ENCODE measurements around the gene SH2D4B. TPM values are rescaled to one million over a fixed set of nuclear protein-coding genes. Genes with fewer than 3 reads are reported as not detected.

The SH2D4B gene
- under 0.01 TPM in 1 of 2 replicates, not detected in the other for total RNA-seq

DNA sequence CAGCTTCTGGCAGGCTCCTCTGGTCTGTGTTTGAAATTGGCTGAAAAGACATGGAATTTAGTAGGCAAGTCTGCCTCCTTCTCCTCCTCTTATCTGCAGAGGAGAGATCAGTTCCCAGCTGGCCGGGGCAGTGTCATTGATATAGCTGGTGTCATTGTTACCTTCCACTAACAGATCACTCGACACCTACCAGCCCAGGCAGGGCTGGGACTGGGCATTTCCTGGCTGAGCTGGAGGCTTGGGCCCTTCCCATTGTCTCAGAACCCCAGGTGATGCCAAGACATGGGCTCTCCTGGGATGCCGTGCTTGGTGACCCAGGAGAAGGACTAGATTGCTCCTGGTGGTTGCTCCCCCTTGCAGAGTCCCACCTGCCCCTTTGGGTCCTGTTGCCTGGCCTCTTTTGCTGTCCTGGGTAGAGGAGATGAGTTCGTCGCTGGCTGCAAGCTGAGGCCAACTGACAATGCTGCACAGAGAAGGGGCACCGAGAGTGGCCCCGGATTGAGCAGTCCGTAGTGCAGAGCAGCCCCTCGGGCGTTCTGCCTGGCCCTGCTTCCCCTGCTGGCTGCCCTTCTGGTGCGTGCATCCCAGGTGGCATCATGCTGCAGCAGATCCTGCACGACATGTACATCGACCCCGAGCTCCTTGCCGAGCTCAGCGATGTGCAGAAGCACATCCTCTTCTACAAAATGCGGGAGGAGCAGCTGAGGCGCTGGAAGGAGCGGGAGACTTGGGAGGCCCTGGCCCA lies at the start of gene SH2D4B:
TSS of gene SH2D4B (plus strand) at position 167 of the 745 bp plus-strand sequence. CDS start at position 597, 430 bp downstream.
- DNase-seq (ENCODE audit: low read depth, low spot score), result no peak

DNA sequence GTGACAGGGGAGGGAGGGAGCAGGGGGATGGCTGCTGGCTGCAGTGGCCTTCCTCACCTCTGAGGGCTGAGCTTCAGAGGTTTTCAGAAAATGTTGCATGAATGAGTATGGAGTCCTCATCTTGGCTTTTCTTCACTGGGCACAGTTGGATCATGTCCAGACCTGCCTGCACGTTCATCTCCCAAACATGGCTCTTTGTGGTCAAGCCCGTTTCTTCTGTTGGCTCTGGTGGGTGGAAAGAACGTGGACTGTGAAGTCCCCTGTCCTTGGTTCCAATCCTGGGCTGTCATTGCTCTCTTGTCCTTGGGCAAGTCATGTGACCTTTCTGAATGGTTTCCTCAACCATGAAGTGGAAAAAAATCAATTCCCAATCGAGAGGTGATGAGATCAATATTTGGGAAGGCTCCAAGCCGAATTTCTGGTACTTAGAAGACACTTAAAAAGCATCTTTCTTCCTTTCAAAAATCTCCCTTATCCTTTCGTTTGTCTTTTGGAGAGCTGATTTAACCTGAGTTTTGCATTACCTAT lies 49.1 kb upstream of the SH2D4B start:
- no peak for DNase-seq (ENCODE audit: low read depth, low spot score)

- no peak for DNase-seq (ENCODE audit: low read depth, low spot score)
Measured at GRCh38 chr10:80489371-80490112, 48.2 kb upstream of the SH2D4B start.

- DNase-seq (ENCODE audit: low read depth, low spot score), result no peak
Measured at GRCh38 chr10:80491251-80492102, 46.2 kb upstream of the SH2D4B start.

- no peak for DNase-seq (ENCODE audit: low read depth, low spot score)
Measured at GRCh38 chr10:80492848-80493521, 44.7 kb upstream of the SH2D4B start.

DNA sequence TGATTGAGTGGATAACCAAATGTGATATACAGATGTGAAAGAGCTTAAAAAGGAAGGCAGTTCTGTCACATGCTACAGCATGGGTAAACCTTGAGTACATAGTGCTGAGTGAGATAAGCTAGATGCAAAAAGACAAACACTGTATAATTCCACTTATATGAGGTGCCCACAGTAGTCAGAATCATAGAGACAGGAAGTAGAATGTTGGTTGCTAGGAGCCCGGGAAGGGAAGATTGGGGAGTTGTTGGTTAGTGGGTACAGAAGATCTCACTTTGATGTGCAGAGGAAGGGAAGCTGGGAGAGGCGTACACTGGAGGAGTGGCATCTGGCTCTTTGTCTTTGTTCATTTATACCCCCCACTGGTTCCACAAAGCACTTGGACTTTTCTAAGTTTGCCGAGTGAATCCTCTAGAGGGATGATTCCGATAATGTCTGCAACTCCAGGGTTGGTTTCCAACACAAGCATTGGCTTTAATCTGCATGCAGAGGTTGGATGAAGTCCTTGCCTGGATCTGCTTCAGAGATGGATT lies 44.1 kb upstream of the SH2D4B start:
- DNase-seq (ENCODE audit: low read depth, low spot score), result no peak

DNA sequence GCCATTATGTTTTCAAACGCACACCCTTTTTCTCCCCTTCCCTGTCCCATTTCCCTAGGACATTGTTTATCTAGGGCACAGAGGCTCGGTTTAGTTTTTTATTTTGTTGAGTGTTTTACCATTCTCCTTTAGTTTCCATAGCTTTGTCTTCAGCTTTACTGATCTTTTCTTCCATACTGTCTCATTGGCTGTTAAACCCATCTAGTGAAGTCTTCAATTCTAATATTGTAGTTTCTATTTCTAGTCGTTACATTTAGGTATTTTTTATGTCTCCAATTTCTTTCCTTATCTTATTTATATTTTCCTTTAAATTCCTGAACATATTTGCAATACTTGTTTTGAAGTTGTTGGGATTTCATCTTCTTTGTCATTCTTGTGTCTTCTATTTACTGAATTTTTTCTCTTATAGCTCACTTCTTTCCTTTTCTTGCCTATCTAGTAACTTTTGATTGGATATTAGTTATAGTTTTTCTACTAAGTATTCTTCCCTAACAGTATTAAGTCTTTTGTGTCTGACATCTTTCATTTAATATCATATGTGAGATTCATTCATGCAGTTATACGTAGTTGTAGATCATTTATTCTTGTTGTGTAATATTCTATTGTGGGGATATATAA lies 41.0 kb upstream of the SH2D4B start:
- DNase-seq (ENCODE audit: low read depth, low spot score), result no peak

GRCh38 chr10:80497187-80498077 lies 40.3 kb upstream of the SH2D4B start:
- peak; percentile 74 for DNase-seq (ENCODE audit: low read depth, low spot score)

DNA sequence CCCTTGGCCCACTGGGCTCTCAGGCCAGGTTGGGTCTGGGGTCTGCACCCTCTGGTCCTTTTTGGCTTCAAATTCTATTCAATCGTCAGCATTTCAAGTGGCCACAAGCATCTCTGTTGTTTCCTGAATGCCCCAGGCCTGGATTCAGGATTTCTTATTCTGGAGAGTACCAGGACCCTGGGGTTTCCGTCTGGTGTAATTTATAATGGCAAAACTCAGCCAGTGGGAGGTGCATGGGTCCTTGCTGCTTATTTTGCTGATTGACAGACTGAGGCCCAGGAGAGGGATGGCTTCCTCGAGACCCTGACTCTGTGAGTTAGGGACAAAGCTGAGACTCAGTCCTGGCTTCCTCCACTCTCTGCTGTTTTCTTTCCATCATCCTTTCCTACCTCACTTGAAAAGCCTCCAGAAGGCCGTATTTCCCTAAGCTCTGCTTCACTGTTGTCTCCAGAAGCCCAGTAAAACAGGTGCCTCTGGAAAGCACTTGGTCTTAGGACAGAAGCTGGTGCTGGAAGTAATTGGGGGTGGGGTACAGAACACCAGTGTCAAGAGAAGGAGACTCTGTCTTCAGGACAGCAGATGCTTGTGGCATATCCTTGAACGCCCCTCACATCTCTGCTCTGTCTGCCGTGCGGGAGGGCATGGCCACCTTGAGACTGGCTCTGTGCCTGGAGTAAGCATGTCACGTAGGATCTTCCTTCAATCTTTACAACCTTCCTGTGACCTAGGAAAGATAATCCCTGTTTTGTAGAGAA lies 39.4 kb upstream of the SH2D4B start:
- no peak for DNase-seq (ENCODE audit: low read depth, low spot score)

DNA sequence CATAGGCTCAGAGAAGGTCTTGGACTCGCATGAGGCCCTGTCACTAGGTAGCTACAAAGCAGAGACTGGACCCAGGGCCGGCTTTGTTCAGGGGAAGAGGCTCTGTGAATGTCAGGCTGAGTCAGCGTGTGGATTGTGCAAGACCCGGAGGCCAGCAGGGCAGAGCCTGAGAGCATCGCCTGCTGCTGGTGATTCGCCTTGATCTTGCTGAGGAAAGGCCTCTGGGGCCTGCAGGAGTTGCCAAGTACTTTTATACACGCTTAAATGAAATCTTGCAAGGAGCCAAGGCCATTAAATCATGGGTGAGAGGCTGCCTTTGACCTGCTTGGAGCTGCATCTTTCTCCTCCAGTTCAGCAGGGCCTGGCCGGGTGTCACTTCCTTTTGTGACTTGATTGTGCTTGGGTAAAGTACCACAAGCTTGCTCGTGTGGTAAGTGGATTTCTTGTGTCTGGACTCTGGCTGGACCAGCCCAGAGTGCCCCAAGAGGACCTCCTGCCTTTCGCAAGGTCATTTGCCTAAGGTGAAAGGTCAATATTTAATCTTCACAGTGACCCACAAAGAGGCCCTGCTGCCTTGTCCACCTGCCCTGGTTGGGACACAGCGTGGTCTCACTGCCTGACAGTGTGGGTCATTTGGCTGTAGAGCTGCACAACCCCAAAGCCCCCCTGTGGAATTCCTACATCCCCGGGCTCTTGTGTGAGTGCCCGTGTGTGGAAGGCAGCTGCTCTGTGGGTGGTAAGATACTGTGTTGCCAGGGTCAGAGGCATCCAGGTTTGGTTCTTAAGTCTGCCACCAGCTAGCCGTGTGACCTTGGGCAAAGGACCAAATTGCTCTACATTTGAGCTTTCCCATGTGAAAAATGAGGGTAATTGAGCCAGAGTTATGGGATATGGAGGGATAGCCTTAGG lies 38.6 kb upstream of the SH2D4B start:
- DNase-seq (ENCODE audit: low read depth, low spot score), result peak; percentile 80

GRCh38 chr10:80500572-80501380 lies 36.9 kb upstream of the SH2D4B start:
- DNase-seq (ENCODE audit: low read depth, low spot score), result no peak

GRCh38 chr10:80501381-80501912 lies 36.3 kb upstream of the SH2D4B start:
- no peak for DNase-seq (ENCODE audit: low read depth, low spot score)

- no peak for DNase-seq (ENCODE audit: low read depth, low spot score)
Measured at GRCh38 chr10:80501913-80502521, 35.7 kb upstream of the SH2D4B start.

- DNase-seq (ENCODE audit: low read depth, low spot score), result no peak
Measured at GRCh38 chr10:80502621-80503583, 34.8 kb upstream of the SH2D4B start.
